Measurements from ENCODE around the gene MICA.
"Not testable (repeated sequence)": the region's sequence is repeated elsewhere in the genome, so short reads cannot be mapped to it uniquely, and the experiment has no call there.

The MICA gene

DNA sequence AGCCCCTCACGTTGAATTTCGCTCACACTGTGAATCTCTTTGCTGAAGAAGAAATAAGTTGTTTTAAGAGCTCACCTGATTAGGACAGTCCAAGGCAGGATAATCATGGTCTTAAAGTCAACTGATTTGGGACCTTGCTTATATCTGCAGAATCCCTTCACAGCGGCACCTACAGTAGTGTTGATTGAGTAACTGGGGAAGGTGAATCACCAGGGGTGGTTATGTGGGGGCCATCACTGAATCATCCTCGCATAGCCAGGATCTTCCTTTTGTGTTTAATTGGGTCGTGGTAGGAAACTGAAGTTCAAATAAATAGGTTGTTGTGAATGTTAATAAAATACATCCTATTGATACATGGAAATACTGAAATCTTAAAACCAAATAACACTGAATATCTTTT, 20.2 kb upstream of the MICA start:
- no peak for DNase-seq

DNA sequence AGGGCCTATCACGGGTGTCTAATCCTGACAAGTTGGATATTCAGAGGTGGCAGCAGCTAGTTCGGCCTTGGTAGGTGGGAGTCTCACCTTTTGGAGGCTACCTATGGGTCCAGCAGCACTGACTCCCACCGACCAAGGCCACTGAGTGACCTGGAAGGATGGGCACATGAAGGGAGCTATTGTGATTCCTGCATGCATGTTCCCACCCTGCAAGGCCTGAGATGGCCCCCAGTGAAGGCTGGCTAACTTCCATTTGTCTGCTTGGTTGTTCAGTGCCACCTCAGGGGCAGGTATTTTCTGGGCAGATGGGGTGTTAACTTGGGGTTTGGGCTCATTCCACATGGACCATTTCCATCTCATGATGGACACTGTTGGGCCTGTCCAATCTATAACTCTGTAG, 18.4 kb upstream of the MICA start:
- DNase-seq, result no peak

DNA sequence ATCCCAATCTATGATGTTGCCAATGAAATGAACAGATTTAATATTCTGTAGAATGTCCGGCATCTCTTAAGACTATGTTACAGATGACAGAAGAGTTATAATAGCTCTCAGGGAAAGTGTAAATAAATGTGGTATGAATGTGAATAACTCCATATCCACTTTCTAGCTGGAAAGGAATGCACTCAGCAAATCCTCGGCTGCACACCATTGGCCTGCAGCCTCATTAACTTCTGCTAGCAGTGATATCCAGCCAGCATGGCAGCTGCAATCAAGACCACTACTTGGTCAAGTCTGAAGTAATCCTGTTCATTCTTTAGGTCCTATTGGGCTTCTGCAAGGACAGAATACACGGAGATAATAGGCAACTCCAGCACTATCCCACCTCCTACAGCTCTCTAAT, 17.3 kb upstream of the MICA start:
- DNase-seq, result no peak

DNA sequence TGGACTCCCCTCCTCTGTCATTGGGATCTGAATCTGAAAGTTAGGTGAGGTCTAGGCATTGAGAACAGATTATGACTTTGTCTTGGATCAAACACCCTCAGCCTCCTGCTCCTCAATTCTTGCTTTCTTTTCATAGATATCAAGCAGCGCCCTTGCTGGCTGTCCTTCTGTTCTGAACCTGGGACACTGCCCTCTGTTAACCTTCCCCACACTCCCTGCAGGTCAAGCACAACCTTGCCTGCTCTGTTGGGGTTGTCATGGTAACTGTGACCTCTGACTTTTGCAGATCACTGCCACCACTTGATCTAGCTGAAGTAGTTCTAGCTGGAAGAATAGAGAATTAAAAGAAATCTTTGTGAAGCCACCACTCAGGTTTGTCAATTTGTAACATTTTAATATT, 16.4 kb upstream of the MICA start:
- DNase-seq, result no peak

DNA sequence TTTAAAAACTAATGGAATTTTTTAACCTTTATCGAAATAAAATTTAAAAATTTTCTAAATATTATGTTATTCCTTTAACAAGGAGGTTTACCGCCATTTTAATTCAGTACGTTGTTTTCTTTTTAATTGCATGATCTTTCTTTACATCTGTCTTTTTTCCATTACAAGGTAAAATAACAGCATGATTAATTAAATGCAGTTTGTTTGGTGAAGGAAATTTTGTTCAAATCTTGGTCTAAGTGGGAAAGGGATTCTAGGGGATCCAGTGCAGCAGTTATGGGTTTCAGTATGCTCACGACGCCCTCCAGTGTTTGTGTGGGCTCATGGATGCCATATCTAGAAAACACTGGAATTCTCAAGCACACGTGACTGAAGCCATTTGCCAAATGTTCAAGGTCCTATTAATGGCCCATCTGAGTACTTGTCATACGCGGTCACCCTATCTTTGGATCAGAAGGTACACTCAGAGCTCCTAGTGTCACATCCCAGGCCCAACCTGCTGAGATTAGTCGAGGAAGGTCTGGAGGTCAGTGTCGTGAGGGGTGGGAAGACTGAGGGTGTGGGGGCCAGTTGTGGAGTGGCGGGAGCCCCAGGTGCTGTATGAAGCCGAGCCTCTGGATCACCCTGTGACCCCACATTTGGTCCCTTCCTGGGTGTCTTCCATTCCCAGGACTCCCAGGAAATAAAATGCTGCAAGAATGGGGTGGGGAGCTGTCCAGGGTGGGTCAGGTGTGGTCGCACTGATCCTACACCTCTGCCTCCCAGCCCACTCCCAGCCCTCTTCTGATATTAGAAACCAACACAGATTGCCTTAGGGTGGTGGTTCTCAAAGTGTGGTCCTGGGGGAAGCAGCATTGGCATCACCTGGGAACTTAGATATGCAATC, 14.2 kb upstream of the MICA start:
- DNase-seq, result not testable (repeated sequence)

DNA sequence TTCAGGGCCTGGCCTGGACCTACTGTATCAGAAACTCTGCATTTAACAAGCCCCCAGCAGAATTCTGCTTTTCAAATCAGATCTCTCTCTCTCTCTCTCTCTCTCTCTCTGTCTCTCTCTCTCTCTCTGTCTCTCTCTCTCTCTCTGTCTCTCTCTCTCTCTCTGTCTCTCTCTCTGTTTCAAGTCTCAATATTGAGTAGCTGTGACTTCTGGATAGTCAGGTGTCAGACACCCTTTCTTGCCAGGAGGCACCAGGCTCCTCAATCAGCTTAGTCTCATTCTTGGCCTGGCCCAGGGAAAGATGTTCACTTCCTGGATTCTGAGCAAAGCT, 13.6 kb upstream of the MICA start:
- not testable (repeated sequence) for DNase-seq

DNA sequence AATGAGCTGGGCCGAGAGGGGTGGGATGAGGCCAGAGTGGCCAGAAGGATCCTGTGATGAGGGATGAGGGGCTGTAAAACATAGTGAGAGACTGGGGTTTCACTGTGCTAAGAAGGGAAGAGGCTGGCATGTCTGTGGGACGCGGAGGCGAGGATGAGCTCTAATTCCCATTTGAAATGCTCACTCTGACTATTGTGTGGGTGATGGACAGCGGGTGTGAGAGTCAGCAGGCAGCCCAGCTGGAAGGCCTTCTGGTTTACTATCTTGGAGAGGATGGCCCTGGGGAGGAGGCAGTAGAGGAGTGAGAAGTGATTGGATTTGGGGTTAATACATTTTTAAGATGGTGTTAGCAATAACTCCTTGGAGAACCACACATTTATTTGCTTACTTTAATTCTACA, 9.5 kb upstream of the MICA start:
- DNase-seq, result no peak

DNA sequence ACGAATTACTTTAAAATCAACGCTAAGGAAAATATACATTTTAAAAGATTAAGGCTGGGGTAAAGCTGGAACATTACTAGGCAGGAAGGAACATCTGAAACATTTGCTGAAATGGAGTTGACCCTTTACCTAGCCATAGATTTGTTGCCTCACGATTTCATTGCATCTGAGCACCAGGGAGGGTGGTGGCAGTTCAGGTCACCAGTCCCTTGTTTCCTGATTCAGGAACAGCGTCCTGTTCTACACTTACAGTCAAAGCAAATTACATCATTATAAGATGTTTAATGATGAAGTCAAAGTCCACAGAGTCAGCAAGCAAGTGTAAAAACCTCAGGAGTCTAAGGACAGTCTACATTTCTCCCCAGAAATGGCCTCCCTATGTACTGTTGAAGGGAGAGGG, 9.0 kb upstream of the MICA start:
- DNase-seq, result no peak

DNA sequence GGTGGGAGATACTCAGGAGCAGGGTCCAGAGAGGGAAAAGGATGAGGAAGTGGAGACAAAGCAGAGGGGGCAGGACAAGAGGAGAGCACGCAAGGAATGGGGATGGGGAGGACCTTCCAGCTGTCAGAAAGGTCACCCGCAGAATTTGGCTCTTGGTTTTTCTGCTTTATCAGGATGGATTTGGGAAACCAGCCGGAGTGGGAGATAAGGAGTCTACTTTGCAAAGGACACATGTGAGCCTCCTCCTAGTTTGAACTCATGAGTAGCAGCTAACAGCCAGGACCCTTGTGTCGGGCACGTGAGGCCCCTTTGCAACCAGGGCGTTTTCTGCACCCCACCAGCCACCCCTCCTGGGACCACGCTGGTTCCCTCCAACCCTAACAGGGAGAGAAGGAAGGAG, 7.6 kb upstream of the MICA start:
- no peak for DNase-seq

DNA sequence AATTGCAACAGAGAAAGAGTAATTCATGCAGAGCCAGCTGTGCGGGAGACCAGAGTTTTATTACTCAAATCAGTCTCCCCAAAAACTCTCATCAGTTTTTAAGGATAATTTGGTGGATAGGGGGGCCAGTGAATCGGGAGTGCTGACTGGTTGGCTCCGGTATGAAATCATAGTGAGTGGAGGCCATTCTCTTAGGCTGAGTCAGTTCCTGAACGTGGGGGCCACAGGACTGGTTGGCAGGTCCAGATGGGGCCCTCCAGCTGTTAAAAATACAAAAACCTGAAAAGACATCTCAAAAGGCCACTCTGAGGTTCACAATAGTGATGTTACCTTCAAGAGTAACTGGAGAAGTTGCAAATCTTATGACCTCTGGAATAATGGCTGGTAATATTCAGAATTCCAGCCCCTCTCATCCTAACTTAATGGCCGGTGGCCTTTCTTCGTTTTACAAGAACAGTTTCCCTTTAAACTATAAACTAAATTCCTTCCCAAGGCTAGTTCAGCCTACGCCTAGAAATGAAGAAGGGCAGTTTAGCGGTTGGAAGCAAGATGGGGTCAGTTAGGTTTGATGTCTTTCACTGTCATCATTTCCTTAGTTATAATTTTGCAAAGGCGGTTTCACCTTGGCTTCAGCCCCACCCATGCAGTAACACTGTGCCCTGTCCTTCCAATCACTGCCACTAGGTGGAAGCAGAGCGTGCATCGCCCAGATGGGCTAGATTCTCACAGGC, 6.8 kb upstream of the MICA start:
- DNase-seq, result peak; percentile 28

DNA sequence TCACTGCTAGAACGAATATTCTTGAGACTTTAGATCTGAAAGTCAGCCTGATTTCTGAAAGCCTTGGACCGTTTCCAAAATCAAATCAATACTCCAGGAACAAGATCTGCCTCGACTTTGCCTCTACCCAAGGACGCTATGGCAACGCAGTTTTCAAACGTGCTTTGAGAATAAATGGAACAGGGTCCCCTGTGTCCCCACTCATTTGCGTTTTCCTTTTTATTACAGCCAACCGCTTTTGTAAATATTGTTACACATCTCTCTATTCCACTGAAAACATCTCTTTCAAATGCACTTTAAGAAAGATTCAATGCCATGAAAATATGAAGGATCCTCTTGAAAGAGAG, 6.3 kb upstream of the MICA start:
- not testable (repeated sequence) for DNase-seq

DNA sequence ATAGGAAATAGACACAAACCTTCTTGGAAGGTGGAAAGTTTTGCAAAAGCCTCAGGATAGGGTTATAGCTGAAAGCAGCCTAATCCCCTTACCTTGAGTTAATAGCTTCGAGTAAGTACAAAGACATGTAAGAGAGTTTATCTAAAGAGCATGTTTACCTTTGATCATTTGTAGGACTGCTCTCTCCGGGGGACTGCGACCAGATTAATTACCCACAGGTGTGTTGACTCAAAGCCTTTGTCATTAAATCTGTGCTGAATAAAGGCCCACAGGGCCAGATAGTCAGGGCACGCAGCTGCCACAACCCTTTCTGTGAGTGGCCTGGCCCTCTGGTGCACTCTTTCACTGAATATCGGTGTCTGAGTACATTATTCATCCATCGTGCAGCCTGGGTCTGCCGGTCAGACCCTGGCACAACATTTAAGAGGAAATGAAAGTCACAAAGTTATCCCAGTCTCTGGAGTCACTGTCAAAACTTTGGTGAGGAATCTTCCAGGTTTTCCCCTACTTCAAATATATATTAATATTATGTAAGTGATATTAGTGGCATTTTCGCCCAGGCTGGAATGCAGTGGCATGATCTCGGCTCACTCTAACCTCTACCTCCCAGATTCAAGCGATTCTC, 5.4 kb upstream of the MICA start:
- no peak for DNase-seq

DNA sequence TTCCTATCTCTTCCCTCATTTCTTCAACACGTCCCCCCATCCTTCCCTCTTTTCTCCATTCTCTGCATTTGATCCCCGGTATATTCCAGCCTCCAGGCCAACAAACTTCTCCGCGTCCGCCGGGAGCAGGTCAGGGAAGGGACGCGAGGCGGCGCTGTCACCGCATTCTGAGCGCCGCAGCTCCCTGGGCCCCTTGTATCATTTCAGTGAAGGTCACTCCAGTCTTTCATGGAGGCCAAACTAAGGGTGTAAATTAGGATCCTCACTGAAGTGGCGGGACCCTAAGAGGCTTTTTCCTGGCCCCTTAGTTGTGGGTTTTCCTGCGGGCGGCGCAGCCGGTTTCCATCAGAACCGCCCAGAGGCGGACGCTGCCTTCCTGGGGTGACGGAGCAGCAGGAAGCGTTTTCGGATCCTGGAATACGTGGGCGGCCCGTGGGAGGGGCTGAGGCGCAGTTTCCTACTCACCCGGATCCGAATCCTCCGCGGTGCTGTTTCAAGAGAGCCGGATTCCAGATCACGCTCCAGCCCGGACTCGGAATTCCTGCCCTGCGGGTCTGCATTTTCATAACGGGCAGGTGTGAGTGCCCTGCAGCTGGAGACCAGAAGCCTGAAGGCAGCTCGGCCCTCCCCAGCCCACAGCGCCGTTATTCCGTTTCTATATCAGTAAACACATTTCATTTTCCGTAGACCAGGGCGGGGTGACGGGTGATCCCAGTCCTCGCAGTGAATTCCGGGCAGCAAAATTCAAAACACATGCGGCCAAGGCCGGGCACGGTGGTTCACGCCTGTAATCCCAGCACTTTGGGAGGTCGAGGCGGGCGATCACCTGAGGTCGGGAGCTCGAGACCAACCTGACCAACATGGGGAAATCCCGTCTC, 3.6 kb upstream of the MICA start:
- DNase-seq, result peak; percentile 79

DNA sequence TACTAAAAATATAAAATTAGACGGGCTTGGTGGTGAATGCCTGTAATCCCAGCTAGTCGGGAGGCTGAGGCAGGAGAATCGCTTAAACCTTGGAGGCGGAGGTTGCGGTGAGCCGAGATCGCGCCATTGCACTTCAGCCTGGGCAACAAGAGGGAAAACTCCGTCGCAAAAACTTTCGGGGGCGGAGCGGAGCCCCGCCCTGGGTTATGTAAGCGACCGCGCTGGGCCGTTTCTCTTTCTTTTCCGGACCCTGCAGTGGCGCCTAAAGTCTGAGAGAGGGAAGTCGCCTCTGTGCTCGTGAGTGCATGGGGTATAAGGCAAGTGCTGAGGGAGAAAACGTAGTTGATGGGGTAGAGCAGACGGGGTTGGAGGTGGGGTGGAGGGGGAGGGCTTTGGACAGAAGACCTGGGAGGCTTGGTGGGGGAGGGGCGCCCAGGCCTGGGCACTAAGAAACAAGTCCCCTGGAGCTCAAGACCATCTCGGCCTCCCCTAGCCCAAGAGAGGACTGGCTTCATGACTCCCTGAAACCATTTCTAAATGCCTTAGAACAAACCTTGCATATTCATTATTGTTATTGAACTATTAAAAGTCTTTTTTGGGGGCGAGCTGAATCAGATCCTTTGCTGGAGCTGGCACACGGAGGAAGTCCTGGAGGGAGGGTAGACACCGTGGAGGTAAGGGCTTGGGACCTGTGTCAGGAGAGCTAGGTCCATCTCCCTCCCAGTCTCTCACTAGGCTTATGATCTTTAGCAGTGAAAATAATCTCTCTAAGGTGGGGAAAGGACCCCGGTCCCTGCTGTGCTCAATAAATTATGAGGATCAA, 2.7 kb upstream of the MICA start:
- DNase-seq, result no peak

DNA sequence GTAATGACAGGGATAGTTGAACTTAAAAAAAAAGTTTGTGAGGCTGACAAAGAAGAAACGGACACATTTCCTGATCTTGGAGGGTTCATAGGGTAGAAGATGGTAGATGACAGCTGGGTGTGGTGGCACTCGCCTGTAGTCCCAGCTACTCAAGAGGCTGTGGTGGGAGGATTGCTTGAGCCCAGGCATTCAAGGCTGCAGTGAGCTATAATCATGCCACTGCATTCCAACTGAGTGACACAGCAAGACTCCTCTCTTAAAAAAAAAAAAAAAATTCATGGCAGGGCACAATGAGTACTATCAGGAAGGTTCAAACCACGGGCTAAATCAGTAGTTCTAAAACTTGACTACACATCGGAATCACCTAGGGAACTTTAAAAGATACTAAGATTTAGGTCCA, 2.0 kb upstream of the MICA start:
- no peak for DNase-seq

DNA sequence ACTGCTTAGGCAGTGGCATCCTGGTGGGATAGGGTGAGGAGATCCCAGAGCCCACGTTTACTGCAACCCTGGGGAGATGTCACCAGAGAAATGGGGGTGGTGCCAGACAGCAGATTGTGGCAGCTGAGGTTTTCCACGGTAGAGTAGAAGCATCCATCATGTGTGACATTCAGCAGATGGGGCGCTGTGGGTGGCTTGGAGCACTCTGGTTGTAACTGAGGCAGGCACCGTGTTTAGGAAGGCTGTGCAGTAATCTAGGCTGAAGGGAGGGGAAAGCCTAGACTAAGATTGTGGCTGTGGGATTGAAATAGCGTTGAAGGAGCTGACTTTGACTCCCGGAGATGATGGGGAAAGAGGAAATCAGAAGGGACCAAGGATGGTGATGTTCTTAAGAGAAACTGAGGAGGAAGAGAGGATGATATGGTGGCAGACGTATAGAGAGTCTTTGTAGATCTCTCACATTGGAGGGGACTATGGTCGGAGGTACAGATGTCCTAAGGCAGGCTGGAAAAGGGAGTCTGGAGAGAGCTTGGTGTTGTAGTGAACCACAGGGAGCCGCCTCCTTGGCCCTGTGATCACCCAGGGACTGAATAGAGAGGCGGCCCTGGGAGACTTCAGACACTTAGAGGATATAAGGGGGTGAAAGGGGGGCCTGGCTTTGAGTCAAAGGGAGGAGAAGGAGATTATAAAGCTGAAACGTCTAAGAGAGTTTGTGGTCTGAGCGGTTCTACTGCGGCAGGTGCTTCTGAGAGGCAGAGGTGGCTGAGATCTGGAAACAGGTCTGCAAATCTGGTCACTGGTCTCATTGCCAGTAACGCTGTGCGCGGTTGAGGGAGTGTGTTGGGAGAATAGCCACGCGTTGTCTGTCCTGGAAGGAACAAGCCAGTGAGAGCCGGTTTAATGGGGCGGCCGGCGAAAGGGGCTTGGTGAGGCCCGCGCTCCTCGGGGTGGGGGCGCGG, 792 bp upstream of the MICA start:
- no peak for DNase-seq

DNA sequence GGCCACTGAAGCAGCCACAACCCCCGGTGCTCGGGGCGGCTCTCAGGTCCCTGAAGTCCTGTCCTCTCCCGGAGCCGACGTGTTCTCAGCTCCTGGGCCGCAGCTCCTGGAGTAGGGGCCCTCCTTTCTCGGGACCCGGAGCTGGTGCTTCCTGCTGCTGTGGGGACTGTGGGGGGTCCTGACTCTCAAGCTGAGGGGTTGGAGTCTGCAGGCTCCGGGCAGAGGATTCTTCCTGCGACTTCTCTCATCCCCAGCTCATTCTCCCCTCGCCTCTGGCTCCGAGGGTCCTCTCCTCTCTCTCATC, 618 bp downstream of the MICA start:
- DNase-seq, result not testable (repeated sequence)

DNA sequence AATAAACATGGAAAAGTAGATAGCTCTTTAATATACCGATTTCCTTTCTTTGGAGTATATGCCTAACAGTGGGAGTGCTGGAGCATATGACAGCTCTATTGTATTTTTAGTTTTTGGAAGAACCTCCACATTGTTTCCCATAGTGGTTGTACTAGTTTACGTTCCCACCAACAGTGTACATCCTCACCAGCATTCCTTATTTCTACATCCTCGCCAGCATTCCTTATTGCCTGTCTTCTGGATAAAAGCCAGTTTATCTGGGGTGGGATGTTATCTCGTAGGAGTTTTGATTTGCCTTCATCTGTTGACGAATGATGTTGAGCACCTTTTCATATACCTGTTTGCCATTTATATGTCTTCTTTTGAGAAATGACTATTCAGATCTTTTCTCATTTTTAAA, 2.6 kb downstream of the MICA start:
- no peak for DNase-seq

DNA sequence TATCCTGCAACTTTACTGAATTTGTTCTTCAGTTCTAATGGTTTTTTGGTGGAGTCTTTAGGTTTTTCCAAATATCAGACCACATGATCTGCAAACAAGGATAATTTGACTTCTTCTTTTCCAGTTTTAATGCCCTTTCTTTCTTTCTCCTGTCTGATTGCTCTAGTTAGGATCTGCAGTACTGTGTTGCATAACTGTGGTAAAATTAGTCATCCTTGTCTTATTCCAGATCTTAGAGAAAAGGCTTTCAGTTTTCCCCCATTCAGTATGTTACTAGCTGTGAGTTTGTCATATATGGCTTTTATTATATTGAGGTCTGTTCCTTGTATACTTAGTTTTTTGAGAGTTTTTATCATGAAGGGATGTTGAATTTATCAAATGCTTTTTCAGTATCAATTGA, 4.3 kb downstream of the MICA start:
- no peak for DNase-seq

DNA sequence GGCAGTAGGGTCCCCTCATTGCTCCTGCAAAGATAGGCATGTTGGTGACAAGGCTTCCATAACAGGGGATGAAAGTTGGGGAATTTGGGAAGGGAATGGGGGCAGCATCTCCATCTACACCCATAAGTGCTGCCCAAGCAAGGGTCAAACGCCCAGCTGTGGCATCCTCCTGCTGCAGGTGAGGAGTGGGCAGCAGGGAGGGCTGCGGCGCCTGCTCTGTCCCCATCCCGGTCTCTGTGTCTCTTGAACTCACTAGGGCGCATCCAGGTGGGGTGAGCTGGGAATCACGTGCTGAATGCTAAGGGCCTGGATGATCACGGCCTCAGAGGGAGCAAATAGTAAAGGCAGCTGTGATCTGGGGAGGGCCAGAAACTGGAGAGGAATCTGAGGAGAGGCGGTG, 9.1 kb downstream of the MICA start:
- DNase-seq, result no peak

DNA sequence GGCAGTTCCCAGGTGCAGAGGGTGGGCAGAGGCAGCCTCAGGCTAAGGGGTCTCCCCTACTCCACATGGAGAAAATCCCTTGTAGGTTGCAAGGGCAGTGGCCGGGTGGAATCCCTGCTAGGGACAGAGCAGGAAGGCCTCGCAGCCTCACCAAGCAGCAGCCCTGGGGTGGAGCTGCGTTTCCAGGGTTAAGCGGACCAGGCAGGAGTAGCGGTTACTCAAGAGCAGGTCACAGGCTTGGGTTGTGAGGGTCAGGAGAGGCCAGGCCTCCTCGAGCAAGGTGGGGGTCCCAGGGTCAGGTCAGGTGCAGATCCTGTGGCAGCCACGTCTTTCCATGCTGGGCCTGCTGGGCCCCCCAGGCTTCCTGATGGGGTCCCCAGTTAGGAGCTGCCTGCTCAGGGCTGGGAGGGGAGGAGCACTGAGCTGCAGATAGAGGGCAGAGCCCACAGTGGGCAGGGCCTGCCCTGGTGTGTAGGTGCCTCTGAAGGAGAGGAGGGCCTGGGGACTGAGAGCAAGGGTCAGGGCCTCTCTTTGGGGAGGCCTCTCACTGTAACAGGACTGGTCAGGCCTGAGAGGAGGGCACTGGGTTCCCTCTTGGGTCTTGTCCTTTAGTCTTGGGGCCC, 10.9 kb downstream of the MICA start:
- not testable (repeated sequence) for DNase-seq

All from GOT3 (cell line).